Fibroblast of skin of left biceps (primary cell): ENCODE data around the gene SFSWAP.
"Not testable (repeated sequence)": the region's sequence is repeated elsewhere in the genome, so short reads cannot be mapped to it uniquely, and the experiment has no call there.

Source experiments
- DNase-seq, 2 experiments: peaks; one replicate each; pipeline ENCODE4 v3.0.0-alpha.2; 2013; ENCODE audit warnings: low read depth in 2 of 2

Gene SFSWAP

DNA sequence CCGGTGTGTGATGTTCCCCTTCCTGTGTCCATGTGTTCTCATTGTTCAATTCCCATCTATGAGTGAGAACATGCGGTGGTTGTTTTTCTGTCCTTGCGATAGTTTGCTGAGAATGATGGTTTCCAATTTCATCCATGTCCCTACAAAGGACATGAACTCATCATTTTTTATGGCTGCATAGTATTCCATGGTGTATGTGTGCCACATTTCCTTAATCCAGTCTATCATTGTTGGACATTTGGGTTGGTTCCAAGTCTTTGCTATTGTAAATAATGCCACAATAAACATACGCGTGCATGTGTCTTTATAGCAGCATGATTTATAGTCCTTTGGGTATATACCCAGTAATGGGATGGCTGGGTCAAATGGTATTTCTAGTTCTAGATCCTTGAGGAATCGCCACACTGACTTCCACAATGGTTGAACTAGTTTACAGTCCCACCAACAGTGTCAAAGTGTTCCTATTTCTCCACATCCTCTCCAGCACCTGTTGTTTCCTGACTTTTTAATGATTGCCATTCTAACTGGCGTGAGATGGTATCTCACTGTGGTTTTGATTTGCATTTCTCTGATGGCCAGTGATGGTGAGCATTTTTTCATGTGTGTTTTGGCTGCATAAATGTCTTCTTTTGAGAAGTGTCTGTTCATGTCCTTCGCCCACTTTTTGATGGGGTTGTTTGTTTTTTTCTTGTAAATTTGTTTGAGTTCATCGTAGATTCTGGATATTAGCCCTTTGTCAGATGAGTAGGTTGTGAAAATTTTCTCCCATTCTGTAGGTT lies 98.8 kb downstream of the SFSWAP start:
- DNase-seq = not testable (repeated sequence)

DNA sequence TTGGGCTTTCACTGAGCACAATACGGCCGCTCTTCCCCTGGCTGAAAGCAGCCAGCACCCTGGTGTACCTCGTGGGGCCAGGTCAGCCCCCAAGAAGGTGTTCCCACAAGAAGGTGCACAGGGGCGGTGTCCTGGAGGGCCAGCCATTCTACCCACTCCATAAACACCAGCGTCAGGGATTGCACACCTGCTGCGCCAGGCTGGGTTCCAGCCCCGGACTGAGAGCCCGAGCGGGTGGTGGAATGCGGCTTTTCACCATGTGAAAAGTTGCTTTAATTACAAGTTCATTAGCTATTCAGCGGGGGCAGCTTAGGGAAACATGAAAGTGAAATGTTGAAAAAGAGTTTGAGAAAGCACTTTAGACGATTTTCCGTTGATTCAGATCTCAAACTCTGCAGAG lies 99.8 kb downstream of the SFSWAP start:
- DNase-seq = no peak

DNA sequence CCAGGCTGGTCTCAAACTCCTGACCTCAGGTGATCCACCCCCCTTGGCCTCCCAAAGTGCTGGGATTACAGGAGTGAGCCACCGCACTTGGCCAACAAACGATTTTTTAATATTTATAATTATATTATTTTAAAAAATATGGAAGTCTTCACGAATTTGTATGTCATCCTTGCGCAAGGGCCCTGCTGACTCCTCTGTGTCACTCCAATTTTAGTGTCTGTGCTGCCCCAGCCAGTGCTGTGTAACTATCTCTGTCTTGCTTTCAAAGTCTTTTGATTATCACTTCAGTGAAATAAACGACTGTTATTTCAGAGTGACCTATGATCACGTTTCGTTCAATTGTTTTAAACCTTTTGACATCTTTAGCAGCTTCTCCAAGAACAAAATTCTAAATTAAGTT lies 104.2 kb downstream of the SFSWAP start:
- no peak for DNase-seq

DNA sequence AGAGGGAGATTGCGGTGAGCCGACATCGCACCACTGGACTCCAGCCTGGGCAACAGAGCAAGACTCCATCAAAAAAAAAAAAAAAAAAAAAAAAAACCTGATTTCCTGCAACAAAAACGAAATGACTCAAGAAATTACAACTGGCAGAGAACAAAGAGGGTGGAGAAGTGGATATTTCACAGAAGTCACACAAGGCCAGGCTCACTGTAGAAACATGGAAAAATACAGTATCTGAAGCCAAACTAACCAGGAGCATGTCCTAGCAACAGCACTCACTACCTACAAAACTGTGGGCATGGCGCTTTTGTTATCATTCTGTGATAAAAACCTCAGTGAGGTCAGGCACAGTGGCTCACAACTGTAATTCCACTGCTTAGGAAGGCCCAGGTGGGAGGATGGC lies 105.6 kb downstream of the SFSWAP start:
- DNase-seq = no peak

DNA sequence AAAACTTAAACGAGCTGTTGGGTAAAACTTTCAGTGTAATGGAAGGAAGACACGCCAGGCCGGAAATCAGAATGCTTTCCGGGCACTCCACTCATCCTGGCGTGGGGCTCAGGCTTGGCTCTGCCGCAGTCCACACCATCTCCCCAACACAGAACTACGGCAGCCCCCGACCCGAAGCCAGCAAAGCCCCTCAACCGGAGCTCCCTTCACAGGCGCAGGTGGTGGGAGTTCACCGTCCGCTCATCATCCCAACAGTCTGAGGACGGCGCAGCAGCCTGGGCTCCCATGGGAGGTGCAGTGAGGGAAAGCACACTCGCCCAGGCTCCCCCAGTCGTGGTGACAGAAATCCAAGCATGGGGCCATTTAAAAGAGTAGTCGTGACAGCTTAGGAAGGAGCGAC lies 106.4 kb downstream of the SFSWAP start:
- no peak for DNase-seq

DNA sequence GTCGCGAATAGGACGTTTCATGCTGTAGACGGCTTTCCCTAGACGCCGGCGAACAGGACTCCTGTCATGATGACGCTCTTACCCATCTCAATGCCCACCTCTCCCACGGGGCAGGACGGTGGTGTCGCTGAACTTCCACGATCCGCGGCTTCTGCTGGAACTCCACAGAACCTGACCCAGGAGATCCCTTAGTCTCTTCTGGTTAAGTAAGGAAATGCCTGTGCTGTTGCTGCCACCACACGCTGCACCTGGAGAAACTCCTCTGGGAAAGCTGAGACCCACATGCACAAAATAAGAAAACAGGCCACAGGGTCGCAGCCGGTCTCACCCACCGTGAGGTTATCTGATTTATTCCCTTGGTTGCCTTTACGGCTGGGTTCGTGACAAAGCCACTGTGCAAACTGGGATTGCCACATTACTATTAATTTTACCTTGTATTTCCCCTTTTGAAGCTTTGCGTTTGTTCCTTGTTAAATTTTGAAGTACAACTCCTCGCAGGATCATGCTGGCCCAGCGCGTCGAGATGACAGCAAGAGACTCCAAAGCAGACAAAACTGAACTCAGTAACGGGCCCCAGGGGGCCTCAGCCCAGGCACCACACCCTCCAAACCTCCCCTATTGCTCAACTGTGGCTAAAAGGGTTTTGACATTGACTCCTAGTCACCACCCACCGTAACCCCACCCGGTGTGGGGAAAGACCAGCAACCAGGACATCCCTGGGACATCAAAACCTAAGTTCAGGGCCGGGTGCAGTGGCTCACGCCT lies 108.1 kb downstream of the SFSWAP start:
- DNase-seq = no peak

DNA sequence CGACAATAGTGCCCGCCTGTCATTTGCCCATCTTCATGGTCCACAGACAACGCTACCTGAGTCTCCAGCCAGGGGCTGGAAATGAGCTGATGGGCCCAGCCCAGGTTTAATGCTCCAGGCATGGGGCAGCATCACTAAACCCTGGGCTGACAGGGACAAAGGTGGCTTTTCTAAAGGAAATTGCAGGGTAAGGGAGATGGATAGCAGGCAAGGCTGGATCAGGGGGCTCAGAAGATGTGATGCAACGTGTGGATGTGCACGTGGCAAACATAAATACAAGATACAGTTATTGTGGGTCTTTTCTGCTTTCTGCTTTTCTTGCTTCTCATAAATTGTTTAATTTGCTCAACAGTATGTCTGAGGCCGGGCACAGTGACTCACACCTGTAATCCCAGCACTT lies 113.6 kb downstream of the SFSWAP start:
- DNase-seq = no peak

DNA sequence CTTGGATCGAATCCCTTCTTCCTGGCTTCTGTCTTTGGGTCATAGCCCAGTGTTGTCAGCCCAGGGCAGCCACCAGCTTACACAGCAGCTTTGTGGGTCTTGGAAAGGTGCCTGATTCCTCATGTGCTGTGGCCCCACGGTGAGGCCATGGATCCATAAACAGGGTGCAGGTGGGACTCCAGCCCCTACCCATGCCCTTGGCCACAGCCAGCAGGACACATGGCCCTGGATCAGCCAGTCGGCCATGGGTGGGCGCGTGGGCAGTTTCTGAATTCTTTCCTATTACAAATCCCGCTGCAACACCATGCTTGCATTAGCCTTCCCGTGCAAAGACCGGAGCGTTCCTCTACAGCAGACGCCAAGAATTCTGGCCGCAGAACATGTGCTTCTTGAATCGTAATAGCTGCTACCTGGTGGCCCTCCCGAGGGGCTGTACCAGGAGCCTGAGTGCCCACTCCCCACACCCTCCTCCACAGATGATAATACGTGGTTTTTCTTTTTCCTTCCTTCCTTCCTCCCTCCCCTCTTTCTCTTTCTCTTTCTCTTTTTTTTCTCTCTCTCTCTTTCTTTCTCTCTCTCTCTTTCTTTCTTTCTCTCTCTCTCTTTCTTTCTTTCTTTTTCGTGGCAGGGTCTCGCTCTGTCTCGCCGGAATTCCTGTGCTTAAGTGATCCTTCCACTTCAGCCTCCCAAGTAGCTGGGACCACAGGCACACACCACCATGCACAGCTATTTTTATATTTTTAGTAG lies 114.4 kb downstream of the SFSWAP start:
- DNase-seq = no peak

DNA sequence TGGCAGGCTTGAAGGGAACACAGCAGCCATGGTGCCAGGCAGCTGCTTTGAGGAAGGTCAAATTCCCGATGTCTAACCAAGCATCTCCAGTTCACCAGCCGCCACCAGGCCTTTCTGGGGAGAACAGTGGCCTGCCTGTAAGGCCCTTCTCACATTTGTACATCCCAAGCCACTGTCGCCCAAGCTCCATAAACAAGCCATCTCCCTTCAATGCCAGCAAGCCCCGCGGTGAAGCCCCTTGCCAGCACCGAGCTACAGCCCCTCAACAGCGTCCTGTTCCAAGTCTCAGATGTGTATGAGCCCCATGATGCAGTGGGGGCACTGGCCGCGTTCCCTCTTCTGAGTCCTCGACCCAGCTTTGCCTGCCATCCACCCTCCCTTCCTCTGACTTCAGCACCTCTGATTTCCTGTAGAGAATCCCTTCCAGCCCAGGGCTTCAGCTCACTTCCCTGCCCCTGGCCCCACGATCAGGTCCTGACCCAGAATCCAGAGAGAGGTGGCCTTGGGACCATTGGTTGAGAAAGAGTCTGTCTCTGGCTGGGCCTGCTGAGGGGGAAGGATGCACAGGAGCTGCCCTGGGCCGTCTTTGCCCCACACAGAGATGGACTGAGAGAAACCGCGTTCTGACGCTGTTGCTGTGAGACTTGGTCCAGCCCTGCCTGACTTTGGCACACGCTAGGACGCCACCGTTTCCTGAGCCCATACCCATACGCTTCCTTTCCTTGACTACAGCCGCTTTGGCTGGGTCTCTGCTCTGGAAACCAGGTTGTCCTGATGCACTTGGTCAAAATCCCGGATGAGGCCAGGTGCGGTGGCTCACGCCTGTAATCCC lies 115.4 kb downstream of the SFSWAP start:
- DNase-seq = no peak

DNA sequence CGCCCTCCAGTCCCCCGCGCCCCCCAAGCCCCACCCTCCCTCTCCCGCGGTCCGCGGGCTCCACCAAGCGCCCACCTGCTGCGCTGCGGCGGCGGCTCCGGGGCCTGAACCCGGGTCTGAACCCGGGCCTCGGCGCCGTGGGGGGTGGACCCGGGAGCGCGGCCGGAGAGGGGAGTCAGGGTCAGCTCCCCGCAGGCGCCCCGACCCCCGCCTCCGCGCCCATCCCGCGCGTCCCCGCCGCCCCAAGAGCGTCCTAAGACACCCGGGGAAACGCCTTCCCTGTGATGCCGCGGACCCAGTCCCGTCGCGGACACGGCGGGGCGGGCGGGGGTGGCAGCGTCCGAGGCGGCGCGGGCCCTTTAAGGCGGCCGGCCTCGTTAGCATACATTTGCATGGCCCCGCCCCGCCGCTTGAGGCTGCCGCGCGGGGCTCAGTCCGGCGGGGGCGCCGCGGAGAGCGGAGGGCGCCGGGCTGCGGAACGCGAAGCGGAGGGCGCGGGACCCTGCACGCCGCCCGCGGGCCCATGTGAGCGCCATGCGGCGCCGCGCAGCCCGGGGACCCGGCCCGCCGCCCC lies 117.2 kb downstream of the SFSWAP start, which contains the start of gene MMP17:
Gene MMP17 (plus strand): TSS at position 433 of the 574 bp plus-strand sequence. CDS start 102 bp downstream, at position 535.
- DNase-seq = peak; percentile 23 to 29

DNA sequence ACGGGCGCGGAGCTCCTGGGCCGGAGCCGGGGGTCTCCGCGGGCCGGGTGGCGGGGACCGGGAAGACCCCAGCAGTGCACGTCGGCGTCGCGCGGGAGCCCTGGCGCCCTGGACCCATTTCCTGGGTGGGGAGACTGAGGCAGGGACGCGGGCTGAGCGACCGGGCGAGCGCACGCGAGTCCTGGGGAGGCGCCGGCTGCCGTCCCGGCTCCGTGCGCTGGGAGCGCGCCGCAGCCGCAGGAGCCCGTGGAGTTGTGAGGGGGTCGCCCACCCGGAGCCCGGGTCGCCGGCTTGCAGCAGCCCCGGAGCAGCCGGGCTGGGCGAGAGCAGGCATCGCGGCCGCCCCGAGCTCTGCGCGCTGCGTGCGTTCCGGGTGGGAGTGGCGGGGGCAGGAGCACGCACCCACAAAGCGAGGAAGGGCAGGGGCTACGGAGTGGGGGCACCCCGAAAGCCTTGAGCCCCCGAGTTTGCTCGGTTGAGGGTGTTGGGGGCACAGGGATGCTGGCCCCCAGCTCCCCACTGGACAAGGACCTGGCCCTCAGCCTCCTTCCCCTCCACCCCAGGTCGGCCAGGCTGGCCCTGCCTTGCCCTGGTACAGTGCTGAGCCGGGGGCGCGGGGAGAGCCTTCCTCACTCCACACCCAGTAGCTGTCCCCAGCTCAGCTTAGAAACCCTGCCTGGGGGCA lies 117.9 kb downstream of the SFSWAP start:
- no peak for DNase-seq

DNA sequence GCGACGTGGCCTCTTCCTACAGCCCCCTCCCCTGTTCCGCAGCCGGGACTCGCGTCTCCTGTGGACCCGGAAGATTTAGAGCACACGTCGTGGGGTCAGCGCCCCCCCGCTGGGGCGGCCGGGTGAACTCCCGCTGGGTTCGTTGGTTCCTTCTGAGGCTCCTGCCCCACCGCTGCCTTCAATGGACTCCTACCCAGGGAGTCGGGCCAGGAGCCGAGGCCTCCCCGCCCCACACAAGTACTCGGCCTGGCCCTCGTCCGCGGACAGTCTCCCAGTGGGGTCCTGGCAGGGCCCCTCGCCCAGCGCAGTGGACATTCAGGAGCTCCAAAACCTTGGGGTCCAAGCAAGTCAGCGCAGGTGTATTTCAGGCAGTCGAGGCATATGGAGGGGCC lies 118.5 kb downstream of the SFSWAP start:
- DNase-seq = no peak

DNA sequence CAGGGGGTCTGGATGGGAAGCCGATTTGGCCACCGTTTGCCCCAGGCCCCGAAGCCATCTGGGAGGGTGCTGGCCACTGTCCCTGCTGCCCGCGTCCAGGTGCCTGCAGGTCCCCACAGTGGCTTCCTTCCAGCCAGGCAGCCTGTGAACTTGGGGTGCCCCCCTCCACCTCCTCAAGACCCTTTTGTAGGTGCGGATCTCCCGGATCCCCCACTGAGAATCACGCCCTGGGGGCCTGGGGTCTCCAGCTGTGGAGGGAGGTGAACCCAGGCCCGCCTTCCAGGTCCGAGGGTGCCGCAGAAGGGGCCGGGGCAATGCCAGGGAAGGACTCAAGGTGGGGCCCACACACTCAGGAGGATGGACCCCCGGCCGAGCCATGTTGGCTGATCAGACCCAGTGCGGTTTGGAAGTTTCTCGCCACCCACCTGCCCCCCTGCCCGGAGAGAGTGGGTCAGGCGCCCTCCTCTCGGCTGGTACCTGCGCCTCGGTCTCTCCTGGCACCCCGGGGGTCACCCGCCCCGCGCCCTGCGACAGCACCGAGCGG lies 119.0 kb downstream of the SFSWAP start:
- DNase-seq = no peak

DNA sequence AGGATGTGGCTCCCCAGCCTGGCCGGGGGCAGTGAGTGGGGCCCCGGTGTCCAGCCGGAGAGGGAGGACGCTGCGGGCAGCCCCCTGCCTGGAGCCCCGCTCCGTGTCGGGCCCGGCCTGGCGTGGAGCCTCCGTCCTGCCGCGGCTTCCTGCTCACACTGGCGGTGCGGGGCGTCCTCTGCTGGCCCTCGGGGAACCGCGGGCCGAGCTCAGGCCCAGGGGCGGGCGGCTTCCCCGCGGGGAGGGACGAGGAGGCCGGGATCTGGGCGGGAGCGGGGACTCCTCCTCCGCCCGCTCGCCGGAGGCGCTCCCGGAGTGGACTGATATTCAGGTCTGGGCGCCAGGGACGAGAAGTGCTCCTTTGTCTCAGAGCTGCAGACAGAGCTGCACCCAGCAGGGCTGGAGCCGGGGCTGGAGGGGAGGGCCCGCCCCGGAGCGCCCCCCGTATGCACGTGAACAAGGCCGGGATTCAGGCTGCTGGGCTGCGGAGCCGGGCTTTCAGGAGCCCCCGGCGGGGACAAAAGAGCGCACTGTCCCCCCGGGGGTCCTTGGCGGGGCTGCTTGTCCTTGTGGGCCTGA lies 119.5 kb downstream of the SFSWAP start:
- DNase-seq = peak; percentile 57 to 60

DNA sequence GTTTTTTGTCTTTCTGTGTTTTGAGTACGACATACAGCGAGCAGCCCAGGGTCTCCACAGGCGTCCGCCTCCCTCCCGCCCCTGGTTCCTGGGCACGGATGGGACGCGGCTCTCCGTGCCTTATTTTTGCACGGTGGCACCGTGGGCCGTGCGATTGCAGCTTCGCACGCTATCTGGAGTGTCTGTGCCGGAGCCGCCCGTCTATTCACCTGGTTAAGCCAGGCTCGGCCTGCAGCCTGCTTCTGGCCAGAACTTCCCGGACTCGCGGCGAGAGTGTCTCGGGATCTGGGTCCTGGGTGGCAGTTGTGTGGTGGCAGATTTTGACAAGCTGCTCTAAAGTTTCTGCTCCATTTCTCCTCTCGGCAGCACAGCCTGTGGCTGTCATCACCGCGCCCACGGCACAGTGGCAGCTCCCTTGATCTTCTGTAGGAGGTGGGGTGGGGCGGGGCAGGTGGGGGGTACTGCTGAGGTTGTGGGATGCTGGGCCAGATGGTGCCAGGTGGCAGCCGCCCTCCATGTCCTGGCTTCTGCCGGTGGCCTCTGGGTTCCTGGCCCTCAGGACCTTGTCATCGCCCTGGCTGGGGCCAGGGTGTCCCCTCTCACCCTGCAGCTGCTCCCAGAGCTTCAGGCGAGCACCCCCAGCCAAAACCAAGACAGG lies 120.2 kb downstream of the SFSWAP start:
- no peak for DNase-seq

DNA sequence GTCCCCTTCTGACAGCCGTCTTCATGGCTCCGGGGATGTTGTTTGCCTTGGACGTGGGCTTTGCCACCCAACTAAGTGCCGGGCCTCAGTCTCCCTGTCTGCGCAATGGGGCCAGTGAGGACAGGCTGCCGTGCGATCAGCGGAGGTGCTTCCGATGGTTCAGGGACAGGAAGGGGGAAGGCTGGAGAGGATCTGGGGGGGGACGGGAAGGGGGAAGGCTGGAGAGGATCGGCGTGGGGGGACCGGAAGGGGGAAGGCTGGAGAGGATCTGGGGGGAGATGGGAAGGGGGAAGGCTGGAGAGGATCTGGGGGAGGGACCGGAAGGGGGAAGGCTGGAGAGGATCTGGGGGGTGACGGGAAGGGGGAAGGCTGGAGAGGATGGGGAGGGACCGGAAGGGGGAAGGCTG lies 120.7 kb downstream of the SFSWAP start:
- DNase-seq = peak; percentile 80 to 84

DNA sequence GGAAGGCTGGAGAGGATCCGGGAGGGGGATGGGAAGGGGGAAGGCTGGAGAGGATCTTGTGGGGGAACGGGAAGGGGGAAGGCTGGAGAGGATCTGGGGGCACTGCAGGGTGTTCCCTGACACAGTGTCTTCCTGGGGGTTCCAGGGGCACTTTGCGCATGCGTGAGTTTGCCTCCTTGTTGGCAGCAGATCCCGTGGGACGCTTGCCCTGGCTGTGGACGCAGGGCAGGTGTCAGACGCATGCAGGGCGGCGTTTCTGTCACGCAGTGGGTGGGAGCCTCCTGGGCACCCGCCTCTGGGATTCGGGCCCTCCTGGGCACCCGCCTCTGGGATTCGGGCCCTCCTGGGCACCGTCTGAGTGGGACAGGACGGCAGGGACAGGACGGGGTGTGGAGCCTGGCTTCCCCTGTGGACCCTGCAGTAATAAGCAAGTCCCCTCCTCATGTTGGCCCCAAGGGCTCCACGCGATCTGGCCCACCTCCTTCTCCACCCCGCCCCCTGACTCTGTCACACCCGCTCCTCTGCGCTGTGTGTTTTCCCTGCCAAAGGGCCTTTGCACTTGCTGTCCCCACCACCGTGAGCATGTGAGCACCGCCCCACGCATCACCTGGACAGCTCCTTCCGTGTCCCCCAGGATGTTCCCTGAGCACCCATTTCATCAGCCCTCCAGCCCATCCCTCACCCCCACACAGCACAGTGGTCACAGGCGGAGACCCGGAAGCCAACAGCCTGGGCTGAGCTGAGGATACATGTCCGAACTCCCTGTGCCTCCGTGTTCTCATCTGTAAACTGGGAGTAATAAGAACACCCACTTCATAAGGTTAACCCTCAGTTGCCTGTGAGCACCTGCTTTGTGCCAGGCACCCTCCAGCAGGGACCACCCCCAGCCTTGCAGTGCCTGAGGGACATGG lies 121.7 kb downstream of the SFSWAP start:
- no peak for DNase-seq

DNA sequence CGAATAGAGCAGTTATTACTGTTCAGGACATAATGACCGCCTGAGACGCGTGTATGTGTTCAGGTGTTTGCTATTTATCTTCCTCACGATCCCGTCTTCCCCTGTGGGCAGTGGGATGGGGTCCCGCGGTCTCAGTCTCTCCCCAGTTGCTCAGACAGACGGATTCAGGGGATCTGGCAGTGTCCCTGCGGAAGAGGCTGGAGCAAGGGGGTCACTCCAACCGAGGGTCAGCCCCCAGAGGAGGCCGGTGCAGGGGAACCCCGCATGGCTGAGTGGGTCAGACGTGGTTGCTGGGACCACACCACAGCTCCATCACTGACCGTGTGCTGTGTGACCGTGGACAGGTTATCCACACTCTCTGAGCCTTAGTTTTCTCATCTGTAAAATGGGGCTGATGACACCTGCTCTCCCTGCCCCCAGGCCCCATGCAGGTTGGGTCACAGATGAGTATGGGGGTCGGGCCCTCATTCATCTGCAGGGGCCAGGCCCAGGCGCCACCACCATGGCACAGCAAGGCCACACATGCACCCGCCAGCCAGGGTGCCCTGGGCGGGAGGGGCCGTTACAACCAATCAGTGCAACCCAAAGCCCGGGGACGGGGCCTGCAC lies 122.5 kb downstream of the SFSWAP start:
- no peak for DNase-seq
